NCI-H524 treated with DMSO at 0.1 percent for 48 hours (cell line): ENCODE results near the gene ANO7.

Experiments
- DNase-seq: peaks from one replicate; lab custom pipeline; 2025; lab: John Stamatoyannopoulos, UW

The ANO7 gene

GRCh38 chr2:241157841-241158545, 30.5 kb upstream of the ANO7 start:
- no peak for DNase-seq

GRCh38 chr2:241158546-241158900, 30.0 kb upstream of the ANO7 start:
- no peak for DNase-seq

- no peak for DNase-seq
Observed at GRCh38 chr2:241159116-241159515, 29.4 kb upstream of the ANO7 start.

GRCh38 chr2:241160318-241160717, 28.2 kb upstream of the ANO7 start:
- DNase-seq = no peak

GRCh38 chr2:241161646-241162281, 26.7 kb upstream of the ANO7 start:
- no peak for DNase-seq

GRCh38 chr2:241163601-241164118, 24.8 kb upstream of the ANO7 start:
- DNase-seq = no peak

GRCh38 chr2:241168366-241168765, 20.1 kb upstream of the ANO7 start:
- no peak for DNase-seq

GRCh38 chr2:241173557-241173956, 14.9 kb upstream of the ANO7 start:
- DNase-seq = no peak

GRCh38 chr2:241177526-241178334, 10.7 kb upstream of the ANO7 start:
- DNase-seq = no peak

GRCh38 chr2:241178961-241179360, 9.5 kb upstream of the ANO7 start:
- no peak for DNase-seq

GRCh38 chr2:241179899-241180298, 8.6 kb upstream of the ANO7 start:
- DNase-seq = no peak

- no peak for DNase-seq
Observed at GRCh38 chr2:241180495-241180894, 8.0 kb upstream of the ANO7 start.

- no peak for DNase-seq
Observed at GRCh38 chr2:241182126-241182525, 6.4 kb upstream of the ANO7 start.

- DNase-seq = no peak
Observed at GRCh38 chr2:241182531-241183133, 5.8 kb upstream of the ANO7 start.

- DNase-seq = no peak
Observed at GRCh38 chr2:241183221-241183620, 5.3 kb upstream of the ANO7 start.

- DNase-seq = no peak
Observed at GRCh38 chr2:241184901-241185300, 3.6 kb upstream of the ANO7 start.

GRCh38 chr2:241185961-241186360, 2.5 kb upstream of the ANO7 start:
- DNase-seq = no peak

GRCh38 chr2:241187101-241187917, 1.2 kb upstream of the ANO7 start:
- DNase-seq = no peak

GRCh38 chr2:241187918-241188234, 601 bp upstream of the ANO7 start:
- DNase-seq = no peak

GRCh38 chr2:241189093-241189855, 797 bp downstream of the ANO7 start:
- no peak for DNase-seq

GRCh38 chr2:241189856-241190201, 1.4 kb downstream of the ANO7 start:
- no peak for DNase-seq
